K562 (cell line): Measurements from ENCODE around the gene RXRA. TPM values are rescaled to one million over a fixed set of nuclear protein-coding genes. Genes with fewer than 3 reads are reported as not detected.

Source experiments
- ATAC-seq: fragments of 200-7000 bp; cut with Tn5 transposase; 3 replicates; pipeline ENCODE4 v1.9.1; 2020; ENCODE audit warnings: moderate library complexity
- BruUV-seq: library from RNA; stranded (reverse); fragments of 400-500 nt; replicated peaks from 2 replicates; lab custom pipeline; 2021; lab: Mats Ljungman, UMichigan
- CTCF ChIA-PET: fragments of 300-600 bp; formaldehyde crosslinking; extraction: SDS; loops from one replicate; lab custom pipeline; 2021; ENCODE audit warnings: low intra/inter-chr PET ratio; lab: Yijun Ruan, JAX
- POLR2A ChIA-PET: fragments of 300-600, 350-650 bp; sonication (Branson Sonifier 250); formaldehyde crosslinking; extraction: SDS; loops from one replicate; lab custom pipeline; 2021; ENCODE audit warnings: antibody characterized with exemption, inconsistent platforms; lab: Yijun Ruan, JAX
- DNase-seq, 4 experiments: peaks; one replicate each; pipeline versions ENCODE4 v3.0.0 to v3.0.0-alpha.2; 2011 to 2018; ENCODE audit warnings: low spot score in 3 of 4, mixed read lengths in 3 of 4; ENCODE audit errors: extremely low read depth in 1 of 4
- FAIRE-seq: peaks from 2 replicates; lab custom pipeline; 2011; peaks lifted over from hg19 to GRCh38; lab: Jason Lieb, UNC
- H2AFZ ChIP-seq: 2 replicates; pipeline ENCODE4 v1.6.0; 2011; ENCODE audit warnings: low read depth, low read length, control low read depth, inconsistent platforms
- H3K27ac ChIP-seq: fragments of 200-600 bp; 3 replicates; pipeline ENCODE4 v1.8.0; 2011; ENCODE audit warnings: low read depth, mild to moderate bottlenecking, control low read depth, inconsistent platforms, low read length, moderate library complexity, mixed read lengths; ENCODE audit errors: extremely low read depth
- H3K27me3 ChIP-seq, 2 experiments: fragments of 300-600 bp in 1 of 2; 2 replicates in 1 of 2; 3 replicates in 1 of 2; pipeline versions ENCODE4 v1.6.0 to v1.8.0; 2011; ENCODE audit warnings: inconsistent platforms in 2 of 2, low read length in 2 of 2, mild to moderate bottlenecking in 1 of 2, mixed read lengths in 1 of 2, moderate library complexity in 1 of 2; ENCODE audit not compliant: control insufficient read depth in 2 of 2, insufficient read depth in 2 of 2
- H3K36me3 ChIP-seq: fragments of 300-600 bp; 3 replicates; pipeline ENCODE4 v1.8.0; 2011; ENCODE audit warnings: mild to moderate bottlenecking, low read length, inconsistent platforms; ENCODE audit not compliant: control insufficient read depth, insufficient read depth
- H3K4me1 ChIP-seq, 2 experiments: fragments of 200-600 bp in 1 of 2; replicated peaks in 1 of 2; 2 replicates in 1 of 2; 3 replicates in 1 of 2; pipeline versions ENCODE4 v1.5.1 to v1.8.0; 2011; ENCODE audit warnings: inconsistent platforms in 2 of 2, low read length in 2 of 2, mild to moderate bottlenecking in 1 of 2, mixed read lengths in 1 of 2, moderate library complexity in 1 of 2; ENCODE audit not compliant: control insufficient read depth in 2 of 2, insufficient read depth in 2 of 2
- H3K4me2 ChIP-seq: 2 replicates; pipeline ENCODE4 v1.6.1; 2011; ENCODE audit warnings: low read length, control low read depth, inconsistent platforms, mixed read lengths; ENCODE audit not compliant: insufficient read depth
- H3K4me3 ChIP-seq: fragments of 200-600 bp; sonication (generic), shearing (Covaris generic); 2 replicates; pipeline ENCODE4 v1.5.1; 2016; ENCODE audit warnings: control low read depth, inconsistent platforms
- H3K79me2 ChIP-seq: fragments of 200-600 bp; 3 replicates; pipeline ENCODE4 v1.8.0; 2011; ENCODE audit warnings: low read length, inconsistent platforms; ENCODE audit not compliant: control insufficient read depth, insufficient read depth
- H3K9ac ChIP-seq, 2 experiments: 2 replicates each; pipeline versions ENCODE4 v1.6.0 to v1.6.1; 2011; ENCODE audit warnings: low read depth in 2 of 2, low read length in 2 of 2, control low read depth in 1 of 2, inconsistent platforms in 1 of 2, mild to moderate bottlenecking in 1 of 2, mixed read lengths in 1 of 2; ENCODE audit not compliant: insufficient read depth in 1 of 2
- H3K9me1 ChIP-seq: one replicate; pipeline ENCODE4 v1.6.0; 2011; ENCODE audit warnings: inconsistent platforms, mild to moderate bottlenecking, low read length, moderate library complexity; ENCODE audit not compliant: control insufficient read depth, insufficient read depth
- H3K9me3 ChIP-seq: replicated peaks from 2 replicates; pipeline ENCODE4 v1.5.1; 2011; ENCODE audit warnings: low read depth, low read length, inconsistent platforms; ENCODE audit not compliant: control insufficient read depth, insufficient read depth
- H4K20me1 ChIP-seq: replicated peaks from 2 replicates; pipeline ENCODE4 v1.6.1; 2011; ENCODE audit warnings: low read length, inconsistent platforms, mixed read lengths; ENCODE audit not compliant: control insufficient read depth, insufficient read depth
- AFF1 ChIP-seq, 2 experiments: fragments of 450-650 bp; IDR thresholded peaks; 2 replicates each; pipeline ENCODE4 v1.6.1; 2018; ENCODE audit warnings: mild to moderate bottlenecking in 2 of 2, low read depth in 1 of 2; ENCODE audit not compliant: partially characterized antibody in 2 of 2
- ARHGAP35 ChIP-seq: fragments of 450-650 bp; IDR thresholded peaks from 2 replicates; pipeline ENCODE4 v1.6.1; 2018; ENCODE audit not compliant: partially characterized antibody
- ESRRA ChIP-seq: fragments of 450-650 bp; IDR thresholded peaks from 2 replicates; pipeline ENCODE4 v1.6.1; 2014; ENCODE audit warnings: low read depth, mild to moderate bottlenecking, moderate library complexity, borderline replicate concordance
- MTA2 ChIP-seq: fragments of 450-650 bp; IDR thresholded peaks from 2 replicates; pipeline ENCODE4 v1.6.1; 2016; ENCODE audit warnings: low read depth
- ZNF143 ChIP-seq: sonication (generic); formaldehyde crosslinking; IDR thresholded peaks from 2 replicates; pipeline ENCODE4 v1.9.0; 2022; ENCODE audit warnings: mild to moderate bottlenecking, missing genetic modification reagents
- WGBS: fragments of 100-300 bp; shearing (Covaris generic); methylation state at CpG from one replicate; pipeline ENCODE4 v1.1.6; 2016; ENCODE audit warnings: low coverage, mixed read lengths; ENCODE audit not compliant: insufficient coverage; ENCODE audit errors: missing lambda C conversion rate; 5-methylcytosine and 5-hydroxymethylcytosine counted together
- in situ Hi-C: fragments of 300-500 bp; cut with MboI; formaldehyde crosslinking; loops from 4 replicates; pipeline ENCODE4 v1.15.0; 2018; ENCODE audit warnings: inconsistent platforms, mixed read lengths
- intact Hi-C: fragments of 100-400 bp; cut with micrococcal nuclease; formaldehyde crosslinking; loops from 2 replicates; pipeline ENCODE4 v1.14.2; 2022
- polyA plus RNA-seq, 8 experiments: library from polyadenylated mRNA; depleted of rRNA in 4 of 8; stranded (reverse) in 5 of 8; unstranded in 3 of 8; fragments of >200 nt; fragmentation: Nextera tagmentation in 2 of 8; fragmentation: Illumina TruSeq in 1 of 8; extraction: Ambion mirVana in 2 of 8; extraction: Trizol in 1 of 8; gene quantifications; 2 replicates each; pipeline versions ENCODE4 v1.2.1 to v1.2.3, GENCODE V29; 2011 to 2014; ENCODE audit warnings: inconsistent platforms in 1 of 8, missing spikeins in 1 of 8
- total RNA-seq, 7 experiments: library from RNA; depleted of rRNA in 6 of 7; stranded (reverse); fragments of >200 nt in 6 of 7; fragmentation: Illumina TruSeq in 2 of 7; extraction: Trizol in 2 of 7; gene quantifications; 2 replicates each; pipeline versions ENCODE4 v1.2.1 to v1.2.3, GENCODE V29; 2011 to 2021; ENCODE audit warnings: low replicate concordance in 1 of 7

RXRA gene
- total and polyA plus RNA-seq, 9 of the 15 experiments (the other 6 are each of a cell fraction or from before 2014, with no cell fraction given), result 0.35 to 23.6 (median 4.6) TPM

- no peak for TF ChIP-seq ESRRA
- TF ChIP-seq MTA2, result no peak
- TF ChIP-seq ARHGAP35, result no peak
- TF ChIP-seq ZNF143, result no peak
Measured at GRCh38 chr9:134291961-134292871, 34.0 kb upstream of the RXRA start (continued).

- DNase-seq (no peak), ATAC-seq (no peak), FAIRE-seq (no peak)
- Histone ChIP-seq H3K9me3 (no peaks in the 10 kb centered on the region), H3K27ac (no peak overlapping the region), H3K36me3 (no peaks in the 10 kb centered on the region), H3K9me1 (no peaks in the 10 kb centered on the region), H3K9ac (no peak overlapping the region), H4K20me1 (peaks cover 41% of the 10 kb centered on the region), H3K79me2 (no peaks in the 10 kb centered on the region), H3K4me3 (no peak overlapping the region), H3K27me3 (peaks cover 45 to 97% of the 10 kb centered on the region in 2 experiments), H2AFZ (no peak overlapping the region), H3K4me2 (no peak overlapping the region), H3K4me1 (peaks cover 0 to 16% of the 10 kb centered on the region in 2 experiments; a peak in 1 of 5 replicates)
- in situ Hi-C loops, result no loop called here
- WGBS, result 4% methylated on average over 13 of the region's 13 CpGs
- CTCF ChIA-PET, result no interaction called here
- intact Hi-C loops, result no loop called here
- POLR2A ChIA-PET, result interaction anchor here (0.7 kb wide), 1 partner anchor 133 kb away, joined by 3 read pairs; no protein-coding TSS in a partner anchor
- no TSS peak for BruUV-seq
- no peak for TF ChIP-seq AFF1 (IDR thresholded peaks at IDR 0.05; ENCODE audit: low read depth in 1 of 2, partially characterized antibody in 2 of 2)
Measured at GRCh38 chr9:134293031-134293521, 33.2 kb upstream of the RXRA start.
